ENCODE measurements around the gene LIMCH1.

Gene LIMCH1

GRCh38 chr4:41693629-41694028 is 155.7 kb downstream of the LIMCH1 start:
- no peak for TF ChIP-seq FOXP2 (optimal IDR thresholded peaks at IDR 0.05; ENCODE audit: borderline replicate concordance, extremely low read depth, extremely low read length, insufficient read depth)

- TF ChIP-seq FOXP2 (optimal IDR thresholded peaks at IDR 0.05; ENCODE audit: borderline replicate concordance, extremely low read depth, extremely low read length, insufficient read depth), result no peak
- no peak for TF ChIP-seq SIN3A (IDR thresholded peaks at IDR 0.05; ENCODE audit: borderline replicate concordance, insufficient read depth, low read length)
- TF ChIP-seq TAF1 (IDR thresholded peaks at IDR 0.05; ENCODE audit: borderline replicate concordance, insufficient read depth, low read length), result no peak
- TF ChIP-seq, protein P1, sequence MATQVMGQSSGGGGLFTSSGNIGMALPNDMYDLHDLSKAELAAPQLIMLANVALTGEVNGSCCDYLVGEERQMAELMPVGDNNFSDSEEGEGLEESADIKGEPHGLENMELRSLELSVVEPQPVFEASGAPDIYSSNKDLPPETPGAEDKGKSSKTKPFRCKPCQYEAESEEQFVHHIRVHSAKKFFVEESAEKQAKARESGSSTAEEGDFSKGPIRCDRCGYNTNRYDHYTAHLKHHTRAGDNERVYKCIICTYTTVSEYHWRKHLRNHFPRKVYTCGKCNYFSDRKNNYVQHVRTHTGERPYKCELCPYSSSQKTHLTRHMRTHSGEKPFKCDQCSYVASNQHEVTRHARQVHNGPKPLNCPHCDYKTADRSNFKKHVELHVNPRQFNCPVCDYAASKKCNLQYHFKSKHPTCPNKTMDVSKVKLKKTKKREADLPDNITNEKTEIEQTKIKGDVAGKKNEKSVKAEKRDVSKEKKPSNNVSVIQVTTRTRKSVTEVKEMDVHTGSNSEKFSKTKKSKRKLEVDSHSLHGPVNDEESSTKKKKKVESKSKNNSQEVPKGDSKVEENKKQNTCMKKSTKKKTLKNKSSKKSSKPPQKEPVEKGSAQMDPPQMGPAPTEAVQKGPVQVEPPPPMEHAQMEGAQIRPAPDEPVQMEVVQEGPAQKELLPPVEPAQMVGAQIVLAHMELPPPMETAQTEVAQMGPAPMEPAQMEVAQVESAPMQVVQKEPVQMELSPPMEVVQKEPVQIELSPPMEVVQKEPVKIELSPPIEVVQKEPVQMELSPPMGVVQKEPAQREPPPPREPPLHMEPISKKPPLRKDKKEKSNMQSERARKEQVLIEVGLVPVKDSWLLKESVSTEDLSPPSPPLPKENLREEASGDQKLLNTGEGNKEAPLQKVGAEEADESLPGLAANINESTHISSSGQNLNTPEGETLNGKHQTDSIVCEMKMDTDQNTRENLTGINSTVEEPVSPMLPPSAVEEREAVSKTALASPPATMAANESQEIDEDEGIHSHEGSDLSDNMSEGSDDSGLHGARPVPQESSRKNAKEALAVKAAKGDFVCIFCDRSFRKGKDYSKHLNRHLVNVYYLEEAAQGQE (IDR thresholded peaks at IDR 0.05; ENCODE audit: insufficient read depth in 1 of 2, low read depth in 2 of 2, low read length in 2 of 2), result no peak
- TF ChIP-seq POLR2AphosphoS5 (IDR thresholded peaks at IDR 0.05; ENCODE audit: low read depth, low read length), result no peak
Measured at GRCh38 chr4:41696131-41696530, 158.2 kb downstream of the LIMCH1 start.

DNA sequence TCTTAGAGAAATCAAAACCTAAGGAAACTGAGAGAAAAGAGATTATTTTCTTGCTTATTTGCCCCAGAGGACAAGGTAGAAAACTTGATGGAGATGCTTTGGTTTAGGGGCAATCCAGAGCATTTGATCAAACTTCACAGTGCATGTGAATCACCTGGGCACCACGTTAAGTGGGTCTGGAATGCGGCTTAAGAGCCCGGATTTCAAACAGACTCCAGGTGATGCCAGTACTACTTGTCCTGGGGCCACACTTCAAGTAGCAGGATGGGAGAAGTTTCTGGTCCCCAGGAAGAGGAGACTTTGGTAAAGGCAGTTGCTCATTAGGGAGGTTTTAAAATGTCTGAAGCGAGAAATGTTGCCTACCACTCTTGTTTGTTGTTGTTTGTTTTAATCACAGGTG is 158.8 kb downstream of the LIMCH1 start:
- TF ChIP-seq, protein P1 (IDR thresholded peaks at IDR 0.05; ENCODE audit: insufficient read depth in 1 of 2, low read depth in 2 of 2, low read length in 2 of 2), result no peak
- TF ChIP-seq POLR2AphosphoS5 (IDR thresholded peaks at IDR 0.05; ENCODE audit: low read depth, low read length), result no peak
- no peak for TF ChIP-seq FOXP2 (optimal IDR thresholded peaks at IDR 0.05; ENCODE audit: borderline replicate concordance, extremely low read depth, extremely low read length, insufficient read depth)
- no peak for TF ChIP-seq TAF1 (IDR thresholded peaks at IDR 0.05; ENCODE audit: borderline replicate concordance, insufficient read depth, low read length)
- no peak for TF ChIP-seq SIN3A (IDR thresholded peaks at IDR 0.05; ENCODE audit: borderline replicate concordance, insufficient read depth, low read length)

DNA sequence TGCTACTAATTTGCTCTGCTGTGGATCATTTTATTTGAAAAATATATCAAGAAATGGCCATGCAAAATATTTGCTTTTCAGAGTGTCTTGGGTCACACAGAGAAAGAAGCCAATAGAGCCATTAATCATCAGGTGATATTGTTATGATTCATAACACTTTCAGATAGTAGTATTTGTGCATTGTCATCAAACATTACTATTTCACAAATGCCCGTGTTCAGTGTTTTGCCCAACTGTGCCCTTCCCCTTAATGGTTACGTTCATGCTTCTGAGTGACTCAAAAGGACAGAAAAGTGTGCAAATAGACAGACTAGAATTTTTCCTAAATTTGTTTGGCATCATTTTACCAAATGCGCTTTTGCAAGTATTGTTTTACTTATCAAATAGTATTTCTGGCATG is 164.0 kb downstream of the LIMCH1 start:
- TF ChIP-seq SIN3A (IDR thresholded peaks at IDR 0.05; ENCODE audit: borderline replicate concordance, insufficient read depth, low read length) (no peak), TAF1 (IDR thresholded peaks at IDR 0.05; ENCODE audit: borderline replicate concordance, insufficient read depth, low read length) (no peak), FOXP2 (optimal IDR thresholded peaks at IDR 0.05; ENCODE audit: borderline replicate concordance, extremely low read depth, extremely low read length, insufficient read depth) (no peak), POLR2AphosphoS5 (IDR thresholded peaks at IDR 0.05; ENCODE audit: low read depth, low read length) (no peak)
- TF ChIP-seq, protein P1 (IDR thresholded peaks at IDR 0.05; ENCODE audit: insufficient read depth in 1 of 2, low read depth in 2 of 2, low read length in 2 of 2), result no peak

DNA sequence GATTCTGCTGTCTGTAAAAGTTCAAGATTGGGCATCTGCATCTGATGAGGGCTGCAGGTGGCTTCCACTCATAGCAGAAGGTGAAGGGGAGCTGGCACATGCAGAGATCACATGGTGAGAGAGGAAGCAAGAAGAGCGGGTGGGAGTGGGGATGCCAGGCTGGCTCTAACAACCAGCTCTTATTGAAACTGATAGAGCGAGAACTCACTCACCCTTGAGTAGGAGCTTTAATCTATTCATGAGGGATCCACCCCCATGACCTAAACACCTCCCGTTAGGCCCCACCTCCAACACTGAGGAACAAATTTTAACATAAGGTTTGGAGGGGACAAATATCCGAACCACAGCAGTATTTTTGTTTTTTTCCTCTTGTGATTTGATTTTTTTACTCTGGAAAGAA is 164.8 kb downstream of the LIMCH1 start:
- TF ChIP-seq, protein P1 (IDR thresholded peaks at IDR 0.05; ENCODE audit: insufficient read depth in 1 of 2, low read depth in 2 of 2, low read length in 2 of 2), result no peak
- TF ChIP-seq TAF1 (IDR thresholded peaks at IDR 0.05; ENCODE audit: borderline replicate concordance, insufficient read depth, low read length) (no peak), SIN3A (IDR thresholded peaks at IDR 0.05; ENCODE audit: borderline replicate concordance, insufficient read depth, low read length) (no peak), FOXP2 (optimal IDR thresholded peaks at IDR 0.05; ENCODE audit: borderline replicate concordance, extremely low read depth, extremely low read length, insufficient read depth) (no peak), POLR2AphosphoS5 (IDR thresholded peaks at IDR 0.05; ENCODE audit: low read depth, low read length) (no peak)

All from PFSK-1 (cell line).